ENCODE measurements around the gene NCOA7.

The NCOA7 gene

DNA sequence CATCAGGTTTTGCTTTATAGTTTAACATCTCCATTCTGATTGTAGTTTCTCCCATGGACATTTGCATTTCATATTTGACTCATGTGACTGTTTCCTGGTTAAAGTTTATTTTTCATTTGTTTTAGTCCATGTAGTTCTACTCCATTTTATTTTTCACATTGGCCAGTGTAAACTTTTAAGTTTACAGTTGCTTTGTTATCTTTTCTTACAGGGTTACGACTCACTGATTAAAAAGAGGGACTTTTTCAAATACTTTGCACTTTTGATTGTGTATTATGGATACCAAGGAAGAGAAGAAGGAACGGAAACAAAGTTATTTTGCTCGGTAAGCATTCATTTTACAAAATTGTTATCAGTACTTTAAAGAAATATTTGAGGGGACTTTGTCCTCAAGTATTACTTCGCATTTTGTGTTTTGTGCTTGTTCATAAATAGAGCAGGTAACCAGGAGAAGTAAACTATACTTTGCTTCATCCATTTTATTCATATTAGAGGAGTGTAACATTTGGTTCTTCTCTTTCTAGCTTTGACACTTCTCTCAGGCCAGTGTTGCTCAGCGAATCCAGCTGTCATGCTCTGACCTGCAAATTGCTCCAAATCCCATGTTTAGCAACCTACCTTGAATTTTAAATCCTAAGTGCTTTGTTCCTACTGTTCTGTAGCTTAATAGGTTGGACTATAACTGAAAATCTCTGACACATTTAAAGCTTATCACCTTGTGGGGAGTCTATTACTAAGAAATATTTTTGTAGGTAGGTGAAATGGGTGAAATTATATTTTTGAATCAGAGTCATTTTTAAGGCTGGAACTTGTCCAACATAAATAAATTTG lies 24.5 kb downstream of the NCOA7 start:
- no peak overlapping the region for H3K4ac ChIP-seq (ENCODE audit: low read depth, low read length)
- no peak overlapping the region for H3K4me3 ChIP-seq (ENCODE audit: low read length)
- no peaks in the 10 kb centered on the region for H3K79me2 ChIP-seq (ENCODE audit: control insufficient read depth, insufficient read depth, low read length)
- no peak overlapping the region for H4K8ac ChIP-seq (ENCODE audit: low read depth, low read length)
- H3K79me1 ChIP-seq (ENCODE audit: low read length): no peaks in the 10 kb centered on the region
- H3K9ac ChIP-seq (ENCODE audit: low read length): no peak overlapping the region
- DNase-seq: no peak
- peaks cover 5% of the 10 kb centered on the region for H3K4me1 ChIP-seq (ENCODE audit: control insufficient read depth, low read depth, low read length)
- no peaks in the 10 kb centered on the region for H3K27me3 ChIP-seq (ENCODE audit: insufficient read depth, low read length, poor library complexity)
- H2BK15ac ChIP-seq (replicated peaks; ENCODE audit: low read depth): no peak overlapping the region
- H2BK120ac ChIP-seq (ENCODE audit: low read depth, low read length): no peak overlapping the region
- no peak overlapping the region for H3K27ac ChIP-seq (ENCODE audit: low read depth, low read length)
- no CpG with 5 or more reads among the region's 5 CpGs for WGBS (ENCODE audit: extremely low coverage, insufficient coverage, low lambda C conversion rate)
- H2AK5ac ChIP-seq (ENCODE audit: low read length): no peak overlapping the region
- H2BK5ac ChIP-seq (ENCODE audit: low read length): no peak overlapping the region
- no peaks in the 10 kb centered on the region for H3K36me3 ChIP-seq (ENCODE audit: control insufficient read depth, insufficient read depth, low read length)
- no peak overlapping the region for H3K56ac ChIP-seq (ENCODE audit: low read length)
- no peak overlapping the region for H3K23ac ChIP-seq (ENCODE audit: low read length)
- no peak overlapping the region for H3K18ac ChIP-seq (ENCODE audit: low read length)
- no peak overlapping the region for H3K4me2 ChIP-seq (ENCODE audit: low read length)
- H4K5ac ChIP-seq (ENCODE audit: low read length): no peak overlapping the region

DNA sequence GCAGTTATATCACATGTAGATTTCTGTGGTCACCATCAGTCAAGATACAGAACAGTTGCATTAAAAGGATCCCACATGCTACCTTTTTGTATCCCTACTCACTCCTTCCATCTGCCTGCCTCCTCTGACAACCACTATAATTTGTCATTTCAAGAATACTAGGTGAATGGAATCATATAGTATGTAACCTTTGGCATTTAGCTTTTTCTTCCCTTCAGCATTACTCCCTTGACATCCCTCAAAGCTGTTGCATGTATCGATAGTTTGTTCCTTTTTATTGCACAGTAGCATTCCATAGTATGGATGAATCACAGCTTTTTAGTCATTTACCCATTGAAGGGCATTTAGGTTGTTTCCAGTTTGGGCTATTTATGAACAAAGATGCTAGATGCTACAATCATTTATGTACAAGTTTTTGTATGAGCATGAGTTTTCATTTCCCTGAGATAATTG lies 26.1 kb downstream of the NCOA7 start:
- Histone ChIP-seq H3K79me1 (ENCODE audit: low read length) (no peaks in the 10 kb centered on the region), H3K27ac (ENCODE audit: low read depth, low read length) (no peak overlapping the region), H3K56ac (ENCODE audit: low read length) (no peak overlapping the region), H2BK120ac (ENCODE audit: low read depth, low read length) (no peak overlapping the region), H3K4me1 (ENCODE audit: control insufficient read depth, low read depth, low read length) (peaks cover 5% of the 10 kb centered on the region), H4K8ac (ENCODE audit: low read depth, low read length) (no peak overlapping the region), H3K4me2 (ENCODE audit: low read length) (no peak overlapping the region), H2BK5ac (ENCODE audit: low read length) (no peak overlapping the region), H2AK5ac (ENCODE audit: low read length) (no peak overlapping the region), H2BK15ac (replicated peaks; ENCODE audit: low read depth) (no peak overlapping the region), H3K9ac (ENCODE audit: low read length) (no peak overlapping the region), H3K4me3 (ENCODE audit: low read length) (no peak overlapping the region), H3K27me3 (ENCODE audit: insufficient read depth, low read length, poor library complexity) (no peaks in the 10 kb centered on the region), H3K23ac (ENCODE audit: low read length) (no peak overlapping the region), H4K5ac (ENCODE audit: low read length) (no peak overlapping the region), H3K18ac (ENCODE audit: low read length) (no peak overlapping the region), H3K79me2 (ENCODE audit: control insufficient read depth, insufficient read depth, low read length) (no peaks in the 10 kb centered on the region), H3K36me3 (ENCODE audit: control insufficient read depth, insufficient read depth, low read length) (no peaks in the 10 kb centered on the region), H3K4ac (ENCODE audit: low read depth, low read length) (no peak overlapping the region)
- DNase-seq: no peak
- no CpG with 5 or more reads among the region's 1 CpG for WGBS (ENCODE audit: extremely low coverage, insufficient coverage, low lambda C conversion rate)

DNA sequence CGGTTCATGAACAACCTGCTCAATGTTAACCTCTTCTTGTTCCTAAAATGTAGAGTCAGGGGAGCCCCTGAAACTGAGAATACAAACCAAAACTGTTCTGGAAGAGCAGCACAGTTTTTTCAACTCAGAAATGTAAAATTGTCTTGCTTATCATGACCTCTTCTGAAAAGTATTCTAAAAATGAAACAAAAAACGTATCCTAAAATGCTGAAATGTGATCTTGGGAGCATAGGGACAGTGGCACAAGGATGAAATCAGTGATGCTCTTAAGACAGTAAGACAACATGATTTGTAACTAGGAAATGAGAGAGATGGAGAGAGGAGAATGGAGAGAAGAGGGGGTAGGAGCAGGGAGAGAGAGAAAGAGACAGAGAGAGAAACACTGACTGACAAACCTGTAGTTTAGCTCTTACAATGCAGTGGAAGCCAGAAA lies 27.5 kb downstream of the NCOA7 start:
- Histone ChIP-seq H3K79me1 (ENCODE audit: low read length) (no peaks in the 10 kb centered on the region), H2AK5ac (ENCODE audit: low read length) (no peak overlapping the region), H3K9ac (ENCODE audit: low read length) (no peak overlapping the region), H3K4me3 (ENCODE audit: low read length) (no peak overlapping the region), H3K4ac (ENCODE audit: low read depth, low read length) (no peak overlapping the region), H2BK15ac (replicated peaks; ENCODE audit: low read depth) (no peak overlapping the region), H4K8ac (ENCODE audit: low read depth, low read length) (no peak overlapping the region), H4K5ac (ENCODE audit: low read length) (no peak overlapping the region), H3K18ac (ENCODE audit: low read length) (no peak overlapping the region), H2BK120ac (ENCODE audit: low read depth, low read length) (no peak overlapping the region), H3K56ac (ENCODE audit: low read length) (no peak overlapping the region), H3K27me3 (ENCODE audit: insufficient read depth, low read length, poor library complexity) (no peaks in the 10 kb centered on the region), H2BK5ac (ENCODE audit: low read length) (no peak overlapping the region), H3K4me2 (ENCODE audit: low read length) (no peak overlapping the region), H3K23ac (ENCODE audit: low read length) (no peak overlapping the region), H3K27ac (ENCODE audit: low read depth, low read length) (no peak overlapping the region), H3K79me2 (ENCODE audit: control insufficient read depth, insufficient read depth, low read length) (no peaks in the 10 kb centered on the region), H3K4me1 (ENCODE audit: control insufficient read depth, low read depth, low read length) (peaks cover 3% of the 10 kb centered on the region), H3K36me3 (ENCODE audit: control insufficient read depth, insufficient read depth, low read length) (no peaks in the 10 kb centered on the region)
- WGBS (ENCODE audit: extremely low coverage, insufficient coverage, low lambda C conversion rate): no CpG with 5 or more reads among the region's 2 CpGs
- no peak for DNase-seq

DNA sequence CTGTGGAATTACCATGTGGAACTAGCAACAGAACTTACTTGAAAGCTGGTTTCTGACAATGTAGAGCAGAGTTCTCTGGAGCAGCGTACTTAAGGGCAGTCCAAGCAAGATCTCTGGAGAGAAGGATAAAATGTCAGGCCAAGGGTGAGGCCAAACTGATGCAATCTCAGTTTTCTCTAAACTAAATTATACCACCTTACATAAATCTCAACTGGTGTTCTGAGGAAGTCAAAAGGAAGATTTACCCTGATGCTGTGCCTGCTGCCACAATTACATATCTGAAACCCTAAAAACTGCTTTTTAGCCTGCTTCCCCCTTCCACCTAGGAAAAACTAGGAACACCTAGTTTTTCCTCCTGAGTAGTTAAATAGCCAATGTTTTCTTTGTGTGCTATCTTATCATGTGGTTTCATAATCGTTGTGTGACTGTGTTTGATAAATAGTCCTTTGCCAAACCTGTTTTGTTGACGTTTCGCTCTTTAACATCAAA lies 28.1 kb downstream of the NCOA7 start:
- DNase-seq: no peak
- Histone ChIP-seq H3K4me2 (ENCODE audit: low read length) (no peak overlapping the region), H3K4me1 (ENCODE audit: control insufficient read depth, low read depth, low read length) (peaks cover 3% of the 10 kb centered on the region), H2BK15ac (replicated peaks; ENCODE audit: low read depth) (no peak overlapping the region), H3K4ac (ENCODE audit: low read depth, low read length) (no peak overlapping the region), H4K5ac (ENCODE audit: low read length) (no peak overlapping the region), H2AK5ac (ENCODE audit: low read length) (no peak overlapping the region), H2BK5ac (ENCODE audit: low read length) (no peak overlapping the region), H3K79me1 (ENCODE audit: low read length) (no peaks in the 10 kb centered on the region), H3K27me3 (ENCODE audit: insufficient read depth, low read length, poor library complexity) (no peaks in the 10 kb centered on the region), H3K18ac (ENCODE audit: low read length) (no peak overlapping the region), H3K4me3 (ENCODE audit: low read length) (no peak overlapping the region), H3K27ac (ENCODE audit: low read depth, low read length) (no peak overlapping the region), H3K79me2 (ENCODE audit: control insufficient read depth, insufficient read depth, low read length) (no peaks in the 10 kb centered on the region), H2BK120ac (ENCODE audit: low read depth, low read length) (no peak overlapping the region), H3K36me3 (ENCODE audit: control insufficient read depth, insufficient read depth, low read length) (no peaks in the 10 kb centered on the region), H3K9ac (ENCODE audit: low read length) (no peak overlapping the region), H3K23ac (ENCODE audit: low read length) (no peak overlapping the region), H3K56ac (ENCODE audit: low read length) (no peak overlapping the region), H4K8ac (ENCODE audit: low read depth, low read length) (no peak overlapping the region)
- WGBS (ENCODE audit: extremely low coverage, insufficient coverage, low lambda C conversion rate): no CpG with 5 or more reads among the region's 4 CpGs

DNA sequence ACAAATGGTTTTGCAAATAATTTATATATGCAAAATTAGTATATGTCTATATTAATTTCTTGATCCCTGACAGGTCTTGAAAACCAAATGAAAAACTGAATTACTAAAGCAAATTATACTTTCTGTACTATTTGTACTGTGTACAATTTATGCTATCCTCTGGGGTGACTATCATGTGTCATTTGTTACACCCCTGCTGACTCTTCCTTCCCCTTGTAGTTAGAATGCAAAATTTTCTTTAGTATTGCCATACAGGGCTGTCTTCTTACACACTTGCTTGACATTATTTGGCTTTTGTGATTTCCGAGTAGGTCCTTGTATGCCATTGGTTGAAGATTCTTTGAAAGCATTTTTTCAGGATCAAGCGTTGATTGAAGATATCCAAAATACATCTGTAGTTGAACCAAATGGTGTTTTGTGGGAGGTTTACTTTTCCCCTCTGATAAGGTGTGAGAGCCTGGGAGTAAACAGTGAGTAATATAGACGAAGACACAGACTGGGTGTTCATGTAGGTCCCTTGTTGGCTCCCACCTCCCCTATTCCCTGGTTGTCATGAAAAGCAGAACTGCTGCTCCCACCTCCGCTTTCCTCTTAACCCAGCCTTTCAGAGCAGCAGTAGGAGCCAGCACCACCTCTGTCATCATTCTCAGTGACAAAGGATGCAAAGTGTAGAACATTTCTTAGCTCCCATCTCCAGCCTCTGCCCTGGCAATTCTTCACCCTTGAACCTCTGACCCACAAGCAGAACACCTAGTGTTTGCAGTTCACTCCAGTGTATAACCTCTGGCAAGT lies 29.0 kb downstream of the NCOA7 start:
- no peak overlapping the region for H3K4me2 ChIP-seq (ENCODE audit: low read length)
- no peaks in the 10 kb centered on the region for H3K79me2 ChIP-seq (ENCODE audit: control insufficient read depth, insufficient read depth, low read length)
- no peak for DNase-seq
- H3K9ac ChIP-seq (ENCODE audit: low read length): no peak overlapping the region
- H3K27ac ChIP-seq (ENCODE audit: low read depth, low read length): no peak overlapping the region
- H2BK120ac ChIP-seq (ENCODE audit: low read depth, low read length): no peak overlapping the region
- no peaks in the 10 kb centered on the region for H3K79me1 ChIP-seq (ENCODE audit: low read length)
- no peak overlapping the region for H4K8ac ChIP-seq (ENCODE audit: low read depth, low read length)
- H3K56ac ChIP-seq (ENCODE audit: low read length): no peak overlapping the region
- H3K36me3 ChIP-seq (ENCODE audit: control insufficient read depth, insufficient read depth, low read length): no peaks in the 10 kb centered on the region
- H3K18ac ChIP-seq (ENCODE audit: low read length): no peak overlapping the region
- peaks cover 3% of the 10 kb centered on the region for H3K4me1 ChIP-seq (ENCODE audit: control insufficient read depth, low read depth, low read length)
- H3K4ac ChIP-seq (ENCODE audit: low read depth, low read length): no peak overlapping the region
- no peak overlapping the region for H4K5ac ChIP-seq (ENCODE audit: low read length)
- no peak overlapping the region for H2BK15ac ChIP-seq (replicated peaks; ENCODE audit: low read depth)
- no peak overlapping the region for H3K23ac ChIP-seq (ENCODE audit: low read length)
- H2AK5ac ChIP-seq (ENCODE audit: low read length): no peak overlapping the region
- H3K4me3 ChIP-seq (ENCODE audit: low read length): no peak overlapping the region
- no CpG with 5 or more reads among the region's 4 CpGs for WGBS (ENCODE audit: extremely low coverage, insufficient coverage, low lambda C conversion rate)
- no peak overlapping the region for H2BK5ac ChIP-seq (ENCODE audit: low read length)
- no peaks in the 10 kb centered on the region for H3K27me3 ChIP-seq (ENCODE audit: insufficient read depth, low read length, poor library complexity)
